Gastroesophageal sphincter (tissue), 3 donors: ENCODE measurements around the gene DPM3.

Experiments used
- POLR2A ChIP-seq, 2 donors: fragments of 450-650 bp; IDR thresholded peaks; one replicate each; pipeline ENCODE4 v1.6.1; 2017; ENCODE audit warnings: antibody characterized with exemption in 2 of 2, mild to moderate bottlenecking in 2 of 2, moderate library complexity in 1 of 2
- POLR2AphosphoS5 ChIP-seq: sonication (generic); formaldehyde crosslinking; IDR thresholded peaks from one replicate; pipeline ENCODE4 v1.6.1; 2017; ENCODE audit warnings: antibody characterized with exemption
- TF ChIP-seq, protein P1 (sequence below), 4 experiments: fragments of 200-600 bp in 2 of 4; fragments of 450-650 bp in 2 of 4; sonication (generic) in 1 of 4; IDR thresholded peaks; one replicate each; pipeline ENCODE4 v1.5.1; 2017 to 2019; ENCODE audit warnings: antibody characterized with exemption in 4 of 4, mild to moderate bottlenecking in 2 of 4, moderate library complexity in 2 of 4

- TF ChIP-seq, protein P1, sequence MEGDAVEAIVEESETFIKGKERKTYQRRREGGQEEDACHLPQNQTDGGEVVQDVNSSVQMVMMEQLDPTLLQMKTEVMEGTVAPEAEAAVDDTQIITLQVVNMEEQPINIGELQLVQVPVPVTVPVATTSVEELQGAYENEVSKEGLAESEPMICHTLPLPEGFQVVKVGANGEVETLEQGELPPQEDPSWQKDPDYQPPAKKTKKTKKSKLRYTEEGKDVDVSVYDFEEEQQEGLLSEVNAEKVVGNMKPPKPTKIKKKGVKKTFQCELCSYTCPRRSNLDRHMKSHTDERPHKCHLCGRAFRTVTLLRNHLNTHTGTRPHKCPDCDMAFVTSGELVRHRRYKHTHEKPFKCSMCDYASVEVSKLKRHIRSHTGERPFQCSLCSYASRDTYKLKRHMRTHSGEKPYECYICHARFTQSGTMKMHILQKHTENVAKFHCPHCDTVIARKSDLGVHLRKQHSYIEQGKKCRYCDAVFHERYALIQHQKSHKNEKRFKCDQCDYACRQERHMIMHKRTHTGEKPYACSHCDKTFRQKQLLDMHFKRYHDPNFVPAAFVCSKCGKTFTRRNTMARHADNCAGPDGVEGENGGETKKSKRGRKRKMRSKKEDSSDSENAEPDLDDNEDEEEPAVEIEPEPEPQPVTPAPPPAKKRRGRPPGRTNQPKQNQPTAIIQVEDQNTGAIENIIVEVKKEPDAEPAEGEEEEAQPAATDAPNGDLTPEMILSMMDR (IDR thresholded peaks at IDR 0.05), result no peak
- no peak for TF ChIP-seq POLR2AphosphoS5
- TF ChIP-seq POLR2A (IDR thresholded peaks at IDR 0.05), result no peak
Observed at GRCh38 chr1:155184835-155185782, 44.8 kb upstream of the DPM3 start.
